NCI-H1436 treated with DMSO at 0.1 percent for 48 hours (cell line): ENCODE data around the gene TMEM17.

Experiments used
- DNase-seq: peaks from one replicate; lab custom pipeline; 2025; lab: John Stamatoyannopoulos, UW

The TMEM17 gene

DNA sequence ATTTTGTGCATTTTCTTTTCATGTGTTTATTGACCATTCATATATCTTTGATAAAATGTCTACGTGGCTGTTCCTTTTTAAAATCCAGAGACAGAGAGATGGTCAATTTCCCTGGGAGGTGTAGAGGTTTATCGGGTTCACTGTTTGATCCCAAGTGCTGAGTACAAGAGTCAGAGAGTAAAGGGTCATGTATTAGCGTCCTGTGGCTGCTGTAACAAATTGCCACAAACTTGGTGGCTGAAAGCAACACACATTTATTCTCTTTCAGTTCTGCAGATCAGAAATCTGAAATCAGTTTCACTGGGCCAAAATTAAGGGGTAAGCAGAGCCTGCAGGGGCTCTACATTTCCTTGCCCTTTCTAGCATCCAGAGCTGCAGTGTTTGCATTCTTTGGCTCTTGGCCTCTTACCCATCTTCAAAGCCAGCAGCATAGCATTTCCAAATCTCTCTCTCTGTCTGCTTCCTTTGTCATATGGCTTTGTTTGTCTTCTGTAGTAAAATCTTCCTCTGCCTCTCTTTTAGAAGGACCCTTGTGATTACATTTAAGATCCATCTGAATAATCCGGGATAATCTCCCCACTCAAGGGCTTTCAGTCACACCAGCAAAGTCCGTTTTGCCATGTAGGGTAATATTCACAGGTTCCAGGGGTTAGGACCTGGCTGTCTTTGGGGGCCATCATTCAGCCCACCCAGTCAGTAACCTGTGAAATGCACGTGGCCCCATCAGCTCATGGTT, 49.9 kb downstream of the TMEM17 start:
- DNase-seq, result no peak

DNA sequence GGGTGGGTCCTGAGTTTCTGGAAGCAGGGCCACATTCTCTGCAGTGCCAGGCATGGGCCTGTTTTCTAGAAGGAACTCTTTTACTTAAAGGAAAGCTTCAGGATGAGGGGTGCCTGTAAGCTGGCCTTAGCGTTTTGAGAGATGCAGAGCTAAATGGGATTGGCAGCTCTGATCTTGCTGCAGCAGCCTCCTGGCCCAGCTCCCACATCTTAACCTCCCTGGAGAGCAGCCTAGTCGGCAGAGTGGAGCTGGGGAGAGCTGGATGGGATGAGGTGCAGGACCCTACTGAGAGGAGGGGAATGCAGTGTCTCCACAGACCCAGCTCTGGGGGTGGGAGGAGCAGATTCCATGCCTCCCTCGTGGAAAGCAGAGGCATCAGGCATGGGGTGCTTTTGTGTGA, 52.0 kb downstream of the TMEM17 start:
- DNase-seq, result no peak

DNA sequence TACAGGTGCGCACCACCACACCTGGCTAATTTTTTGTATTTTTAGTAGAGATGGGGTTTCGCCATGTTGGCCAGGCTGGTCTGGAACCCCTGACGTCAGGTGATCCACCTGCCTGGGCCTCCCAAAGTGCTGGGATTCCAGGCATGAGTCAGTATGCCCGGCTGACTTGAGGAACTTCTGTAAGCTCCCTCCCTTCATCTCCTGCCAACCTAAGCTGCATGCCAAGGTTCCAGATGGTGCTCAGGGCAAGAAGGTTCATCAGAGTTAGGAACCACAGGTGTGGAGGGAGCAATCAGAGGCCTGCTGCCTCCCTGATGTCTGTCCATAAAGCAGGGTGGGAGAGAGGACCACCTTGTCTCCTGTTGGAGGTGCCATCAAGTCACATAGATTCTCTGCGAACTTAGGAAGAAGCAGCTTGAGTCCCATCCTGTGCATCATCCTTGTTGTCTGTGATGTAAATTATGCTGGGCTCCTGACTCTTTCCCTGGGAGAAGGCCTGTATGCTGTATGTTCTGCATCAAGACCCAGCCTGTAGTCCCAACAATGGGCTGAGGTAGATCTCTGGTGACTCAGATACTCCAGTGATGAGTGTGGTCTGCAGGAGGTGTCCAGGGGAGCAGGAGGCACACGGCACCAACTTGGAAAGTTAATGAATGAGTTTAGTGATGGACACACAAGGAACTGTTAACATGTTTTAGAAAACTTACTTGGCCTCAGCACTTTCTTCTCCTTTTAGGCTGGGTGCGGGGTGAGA, 53.1 kb downstream of the TMEM17 start:
- DNase-seq, result no peak

DNA sequence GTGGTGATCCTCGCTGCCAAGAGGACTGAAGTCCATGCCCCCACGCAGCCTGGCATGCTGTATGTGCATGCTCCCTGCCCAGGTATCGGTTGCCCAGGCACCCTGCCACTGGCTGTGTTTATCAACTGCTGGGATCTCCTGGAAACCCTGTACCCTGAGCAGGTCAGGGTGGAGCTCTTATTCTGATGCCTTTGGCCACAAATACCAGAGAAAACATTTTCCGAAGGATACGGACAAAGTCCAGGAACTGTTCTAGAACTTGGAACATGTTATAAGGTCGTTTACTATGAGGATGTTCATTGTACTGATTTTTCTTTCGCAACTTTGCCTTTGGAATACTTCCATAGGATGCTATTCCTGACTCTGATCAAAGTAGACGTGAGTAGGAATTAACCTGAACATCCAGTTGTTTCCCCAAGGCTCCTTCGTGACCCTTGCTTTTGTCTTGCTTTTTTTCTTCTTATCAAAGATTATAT, 55.2 kb downstream of the TMEM17 start:
- no peak for DNase-seq
